C4-2B (cell line): Measurements from ENCODE around the gene CAST.

ENCODE experiments used
- CTCF ChIP-seq: fragments of 450-650 bp; conservative IDR thresholded peaks from 2 replicates; pipeline ENCODE4 v1.5.1; 2017; ENCODE audit warnings: mild to moderate bottlenecking
- ZFX ChIP-seq: fragments of 450-650 bp; IDR thresholded peaks from 2 replicates; pipeline ENCODE4 v1.6.1; 2017

- TF ChIP-seq CTCF (no peak), ZFX (no peak)
Measured at GRCh38 chr5:96680759-96681470, 18.7 kb downstream of the CAST start.
